K562 (cell line): ENCODE measurements around the gene PTH1R.

Experiments
- ATF4 ChIP-seq: fragments of 450-650 bp; formaldehyde crosslinking; IDR thresholded peaks from 2 replicates; pipeline ENCODE4 v1.4.0; 2022; ENCODE audit warnings: mild to moderate bottlenecking, moderate library complexity
- CTCF ChIP-seq, 3 experiments: IDR thresholded peaks in 2 of 3; conservative IDR thresholded peaks in 1 of 3; 2 replicates each; pipeline ENCODE4 v1.5.1; 2011 to 2012; ENCODE audit warnings: low read length in 3 of 3, mild to moderate bottlenecking in 3 of 3, control low read depth in 2 of 3, improper control_type of control experiment in 1 of 3, inconsistent platforms in 1 of 3, low read depth in 1 of 3, mixed read lengths in 1 of 3, moderate library complexity in 1 of 3; ENCODE audit not compliant: insufficient read depth in 2 of 3
- DDX20 ChIP-seq: fragments of 450-650 bp; IDR thresholded peaks from 2 replicates; pipeline ENCODE4 v1.6.1; 2016; ENCODE audit warnings: missing genetic modification characterization, low read depth, mild to moderate bottlenecking, missing compliant biosample characterization, moderate library complexity
- NBN ChIP-seq: fragments of 450-650 bp; IDR thresholded peaks from 2 replicates; pipeline ENCODE4 v1.6.1; 2016; ENCODE audit warnings: low read depth, mild to moderate bottlenecking
- ZBTB7A ChIP-seq: IDR thresholded peaks from 2 replicates; pipeline ENCODE4 v1.6.1; 2011; ENCODE audit warnings: low read depth, mild to moderate bottlenecking, low read length, moderate library complexity, borderline replicate concordance; ENCODE audit not compliant: control insufficient read depth
- ZNF584 ChIP-seq: fragments of 200-800 bp; sonication (Bioruptor generic); IDR thresholded peaks from 2 replicates; pipeline ENCODE4 v1.6.1; 2016; ENCODE audit warnings: low read depth, mild to moderate bottlenecking, missing genetic modification characterization, missing compliant biosample characterization
- TF ChIP-seq, protein P1 (sequence below): sonication (generic); formaldehyde crosslinking; IDR thresholded peaks from 2 replicates; pipeline ENCODE4 v1.8.1; 2023; ENCODE audit warnings: mild to moderate bottlenecking, missing genetic modification reagents
- TF ChIP-seq, protein P2 (sequence below): fragments of 450-650 bp; IDR thresholded peaks from 2 replicates; pipeline ENCODE4 v1.6.1; 2018; ENCODE audit not compliant: partially characterized antibody
- TF ChIP-seq, protein P3 (sequence below): sonication (generic); formaldehyde crosslinking; IDR thresholded peaks from 2 replicates; pipeline ENCODE4 v1.8.0; 2022; ENCODE audit warnings: mild to moderate bottlenecking, missing genetic modification reagents
- TF ChIP-seq, protein P4 (sequence below): sonication (generic); formaldehyde crosslinking; IDR thresholded peaks from 2 replicates; pipeline ENCODE4 v1.5.0; 2020; ENCODE audit warnings: missing genetic modification reagents

DNA sequence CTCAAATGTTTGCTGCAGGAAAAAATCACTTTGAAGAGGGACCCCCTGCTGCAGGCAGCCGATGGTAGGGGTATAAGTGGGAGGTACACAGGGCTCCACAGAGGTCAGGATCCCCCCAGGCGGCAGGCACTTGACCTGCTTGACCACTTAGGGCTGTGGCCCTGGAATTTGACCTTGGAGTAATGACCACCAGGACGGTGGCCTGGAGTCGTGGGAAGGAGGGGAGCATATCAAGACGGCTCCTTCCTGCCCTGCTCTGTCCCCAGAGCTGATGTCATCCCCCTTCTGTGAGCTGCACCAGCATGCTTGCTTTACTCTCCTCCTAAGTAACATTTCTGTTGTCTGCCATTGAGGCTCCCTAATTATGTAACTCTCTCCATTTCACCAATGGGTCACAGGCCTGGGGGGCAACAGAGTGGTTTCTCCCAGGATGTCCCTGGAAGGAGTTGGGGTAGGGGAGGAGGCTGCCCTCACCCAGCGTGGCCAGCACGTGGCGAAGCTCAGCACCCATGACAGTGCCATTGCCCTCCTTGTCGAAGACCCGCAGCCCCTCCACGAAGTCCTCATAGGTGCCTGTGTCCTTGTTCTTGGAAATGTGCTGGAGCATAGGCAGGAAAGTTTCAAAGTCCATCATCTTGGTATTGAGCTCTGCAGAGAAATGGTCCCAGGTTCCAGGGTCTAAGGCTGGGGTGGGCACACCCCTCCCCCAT lies 18.4 kb upstream of the PTH1R start:
- TF ChIP-seq, protein P1, sequence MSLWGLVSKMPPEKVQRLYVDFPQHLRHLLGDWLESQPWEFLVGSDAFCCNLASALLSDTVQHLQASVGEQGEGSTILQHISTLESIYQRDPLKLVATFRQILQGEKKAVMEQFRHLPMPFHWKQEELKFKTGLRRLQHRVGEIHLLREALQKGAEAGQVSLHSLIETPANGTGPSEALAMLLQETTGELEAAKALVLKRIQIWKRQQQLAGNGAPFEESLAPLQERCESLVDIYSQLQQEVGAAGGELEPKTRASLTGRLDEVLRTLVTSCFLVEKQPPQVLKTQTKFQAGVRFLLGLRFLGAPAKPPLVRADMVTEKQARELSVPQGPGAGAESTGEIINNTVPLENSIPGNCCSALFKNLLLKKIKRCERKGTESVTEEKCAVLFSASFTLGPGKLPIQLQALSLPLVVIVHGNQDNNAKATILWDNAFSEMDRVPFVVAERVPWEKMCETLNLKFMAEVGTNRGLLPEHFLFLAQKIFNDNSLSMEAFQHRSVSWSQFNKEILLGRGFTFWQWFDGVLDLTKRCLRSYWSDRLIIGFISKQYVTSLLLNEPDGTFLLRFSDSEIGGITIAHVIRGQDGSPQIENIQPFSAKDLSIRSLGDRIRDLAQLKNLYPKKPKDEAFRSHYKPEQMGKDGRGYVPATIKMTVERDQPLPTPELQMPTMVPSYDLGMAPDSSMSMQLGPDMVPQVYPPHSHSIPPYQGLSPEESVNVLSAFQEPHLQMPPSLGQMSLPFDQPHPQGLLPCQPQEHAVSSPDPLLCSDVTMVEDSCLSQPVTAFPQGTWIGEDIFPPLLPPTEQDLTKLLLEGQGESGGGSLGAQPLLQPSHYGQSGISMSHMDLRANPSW (CRISPR knock-in tag): no peak
- TF ChIP-seq, protein P2, sequence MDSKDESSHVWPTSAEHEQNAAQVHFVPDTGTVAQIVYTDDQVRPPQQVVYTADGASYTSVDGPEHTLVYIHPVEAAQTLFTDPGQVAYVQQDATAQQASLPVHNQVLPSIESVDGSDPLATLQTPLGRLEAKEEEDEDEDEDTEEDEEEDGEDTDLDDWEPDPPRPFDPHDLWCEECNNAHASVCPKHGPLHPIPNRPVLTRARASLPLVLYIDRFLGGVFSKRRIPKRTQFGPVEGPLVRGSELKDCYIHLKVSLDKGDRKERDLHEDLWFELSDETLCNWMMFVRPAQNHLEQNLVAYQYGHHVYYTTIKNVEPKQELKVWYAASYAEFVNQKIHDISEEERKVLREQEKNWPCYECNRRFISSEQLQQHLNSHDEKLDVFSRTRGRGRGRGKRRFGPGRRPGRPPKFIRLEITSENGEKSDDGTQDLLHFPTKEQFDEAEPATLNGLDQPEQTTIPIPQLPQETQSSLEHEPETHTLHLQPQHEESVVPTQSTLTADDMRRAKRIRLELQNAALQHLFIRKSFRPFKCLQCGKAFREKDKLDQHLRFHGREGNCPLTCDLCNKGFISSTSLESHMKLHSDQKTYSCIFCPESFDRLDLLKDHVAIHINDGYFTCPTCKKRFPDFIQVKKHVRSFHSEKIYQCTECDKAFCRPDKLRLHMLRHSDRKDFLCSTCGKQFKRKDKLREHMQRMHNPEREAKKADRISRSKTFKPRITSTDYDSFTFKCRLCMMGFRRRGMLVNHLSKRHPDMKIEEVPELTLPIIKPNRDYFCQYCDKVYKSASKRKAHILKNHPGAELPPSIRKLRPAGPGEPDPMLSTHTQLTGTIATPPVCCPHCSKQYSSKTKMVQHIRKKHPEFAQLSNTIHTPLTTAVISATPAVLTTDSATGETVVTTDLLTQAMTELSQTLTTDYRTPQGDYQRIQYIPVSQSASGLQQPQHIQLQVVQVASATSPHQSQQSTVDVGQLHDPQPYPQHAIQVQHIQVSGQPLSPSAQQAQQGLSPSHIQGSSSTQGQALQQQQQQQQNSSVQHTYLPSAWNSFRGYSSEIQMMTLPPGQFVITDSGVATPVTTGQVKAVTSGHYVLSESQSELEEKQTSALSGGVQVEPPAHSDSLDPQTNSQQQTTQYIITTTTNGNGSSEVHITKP: no peak
- TF ChIP-seq ZNF584 (no peak), CTCF (IDR thresholded peaks at IDR 0.05 in 2 of 3, conservative IDR thresholded peaks at IDR 0.05 in 1 of 3; ENCODE audit: insufficient read depth in 2 of 3, low read depth in 1 of 3, low read length in 3 of 3) (no peak), ATF4 (CRISPR knock-in tag) (no peak), DDX20 (no peak), NBN (no peak), ZBTB7A (no peak)
- TF ChIP-seq, protein P3, sequence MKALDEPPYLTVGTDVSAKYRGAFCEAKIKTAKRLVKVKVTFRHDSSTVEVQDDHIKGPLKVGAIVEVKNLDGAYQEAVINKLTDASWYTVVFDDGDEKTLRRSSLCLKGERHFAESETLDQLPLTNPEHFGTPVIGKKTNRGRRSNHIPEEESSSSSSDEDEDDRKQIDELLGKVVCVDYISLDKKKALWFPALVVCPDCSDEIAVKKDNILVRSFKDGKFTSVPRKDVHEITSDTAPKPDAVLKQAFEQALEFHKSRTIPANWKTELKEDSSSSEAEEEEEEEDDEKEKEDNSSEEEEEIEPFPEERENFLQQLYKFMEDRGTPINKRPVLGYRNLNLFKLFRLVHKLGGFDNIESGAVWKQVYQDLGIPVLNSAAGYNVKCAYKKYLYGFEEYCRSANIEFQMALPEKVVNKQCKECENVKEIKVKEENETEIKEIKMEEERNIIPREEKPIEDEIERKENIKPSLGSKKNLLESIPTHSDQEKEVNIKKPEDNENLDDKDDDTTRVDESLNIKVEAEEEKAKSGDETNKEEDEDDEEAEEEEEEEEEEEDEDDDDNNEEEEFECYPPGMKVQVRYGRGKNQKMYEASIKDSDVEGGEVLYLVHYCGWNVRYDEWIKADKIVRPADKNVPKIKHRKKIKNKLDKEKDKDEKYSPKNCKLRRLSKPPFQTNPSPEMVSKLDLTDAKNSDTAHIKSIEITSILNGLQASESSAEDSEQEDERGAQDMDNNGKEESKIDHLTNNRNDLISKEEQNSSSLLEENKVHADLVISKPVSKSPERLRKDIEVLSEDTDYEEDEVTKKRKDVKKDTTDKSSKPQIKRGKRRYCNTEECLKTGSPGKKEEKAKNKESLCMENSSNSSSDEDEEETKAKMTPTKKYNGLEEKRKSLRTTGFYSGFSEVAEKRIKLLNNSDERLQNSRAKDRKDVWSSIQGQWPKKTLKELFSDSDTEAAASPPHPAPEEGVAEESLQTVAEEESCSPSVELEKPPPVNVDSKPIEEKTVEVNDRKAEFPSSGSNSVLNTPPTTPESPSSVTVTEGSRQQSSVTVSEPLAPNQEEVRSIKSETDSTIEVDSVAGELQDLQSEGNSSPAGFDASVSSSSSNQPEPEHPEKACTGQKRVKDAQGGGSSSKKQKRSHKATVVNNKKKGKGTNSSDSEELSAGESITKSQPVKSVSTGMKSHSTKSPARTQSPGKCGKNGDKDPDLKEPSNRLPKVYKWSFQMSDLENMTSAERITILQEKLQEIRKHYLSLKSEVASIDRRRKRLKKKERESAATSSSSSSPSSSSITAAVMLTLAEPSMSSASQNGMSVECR (CRISPR knock-in tag): no peak
- TF ChIP-seq, protein P4, sequence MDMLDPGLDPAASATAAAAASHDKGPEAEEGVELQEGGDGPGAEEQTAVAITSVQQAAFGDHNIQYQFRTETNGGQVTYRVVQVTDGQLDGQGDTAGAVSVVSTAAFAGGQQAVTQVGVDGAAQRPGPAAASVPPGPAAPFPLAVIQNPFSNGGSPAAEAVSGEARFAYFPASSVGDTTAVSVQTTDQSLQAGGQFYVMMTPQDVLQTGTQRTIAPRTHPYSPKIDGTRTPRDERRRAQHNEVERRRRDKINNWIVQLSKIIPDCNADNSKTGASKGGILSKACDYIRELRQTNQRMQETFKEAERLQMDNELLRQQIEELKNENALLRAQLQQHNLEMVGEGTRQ: no peak
